HepG2 (cell line): Measurements from ENCODE around the gene GPT2. TPM values are rescaled to one million over a fixed set of nuclear protein-coding genes. Genes with fewer than 3 reads are reported as not detected.

Experiments
- AHDC1 ChIP-seq: sonication (generic); formaldehyde crosslinking; IDR thresholded peaks from 2 replicates; pipeline ENCODE4 v1.5.1; 2020; ENCODE audit warnings: mild to moderate bottlenecking, missing genetic modification reagents, borderline replicate concordance
- ARNTL ChIP-seq: sonication (generic); formaldehyde crosslinking; IDR thresholded peaks from 2 replicates; pipeline ENCODE4 v1.4.0; 2020; ENCODE audit warnings: mild to moderate bottlenecking, missing genetic modification reagents
- DRAP1 ChIP-seq: IDR thresholded peaks from 2 replicates; pipeline ENCODE4 v1.6.1; 2016; ENCODE audit warnings: missing genetic modification reagents, missing compliant biosample characterization
- KMT2A ChIP-seq: sonication (generic); formaldehyde crosslinking; IDR thresholded peaks from 2 replicates; pipeline ENCODE4 v1.4.0; 2020; ENCODE audit warnings: missing genetic modification reagents
- MNT ChIP-seq: fragments of 450-650 bp; IDR thresholded peaks from 2 replicates; pipeline ENCODE4 v1.6.1; 2016
- NCOA2 ChIP-seq: sonication (generic); formaldehyde crosslinking; IDR thresholded peaks from 2 replicates; pipeline ENCODE4 v1.8.0; 2022; ENCODE audit warnings: inconsistent platforms
- RBAK ChIP-seq: sonication (generic); formaldehyde crosslinking; IDR thresholded peaks from 2 replicates; pipeline ENCODE4 v1.5.1; 2020; ENCODE audit warnings: mild to moderate bottlenecking, missing genetic modification reagents
- SMAD1 ChIP-seq: sonication (generic); formaldehyde crosslinking; IDR thresholded peaks from 2 replicates; pipeline ENCODE4 v1.4.0; 2020; ENCODE audit warnings: missing genetic modification reagents, low read depth, mild to moderate bottlenecking, borderline replicate concordance
- SOX5 ChIP-seq: IDR thresholded peaks from 2 replicates; pipeline ENCODE4 v1.6.1; 2016; ENCODE audit warnings: borderline replicate concordance
- TEAD3 ChIP-seq: optimal IDR thresholded peaks from 2 replicates; pipeline ENCODE3; 2016; ENCODE audit warnings: borderline replicate concordance
- YY1 ChIP-seq: IDR thresholded peaks from 2 replicates; pipeline ENCODE4 v1.6.1; 2011; ENCODE audit warnings: low read length, low read depth, moderate library complexity, mild to moderate bottlenecking; ENCODE audit not compliant: insufficient read depth, insufficient replicate concordance
- ZHX2 ChIP-seq, 2 experiments: sonication (generic) in 1 of 2; formaldehyde crosslinking in 1 of 2; IDR thresholded peaks; 2 replicates each; pipeline versions ENCODE4 v1.6.1 to v1.9.0; 2014 to 2022; ENCODE audit warnings: antibody characterized with exemption in 1 of 2, borderline replicate concordance in 1 of 2, inconsistent platforms in 1 of 2, low read depth in 1 of 2, missing genetic modification reagents in 1 of 2
- ZMAT3 ChIP-seq: sonication (generic); formaldehyde crosslinking; conservative IDR thresholded peaks from 2 replicates; pipeline ENCODE4 v1.7.0; 2021; ENCODE audit warnings: missing genetic modification reagents
- ZNF567 ChIP-seq: sonication (generic); formaldehyde crosslinking; IDR thresholded peaks from 2 replicates; pipeline ENCODE4 v1.8.1; 2023; ENCODE audit warnings: mild to moderate bottlenecking, missing genetic modification reagents, borderline replicate concordance
- ZNF788 ChIP-seq: sonication (generic); formaldehyde crosslinking; IDR thresholded peaks from 2 replicates; pipeline ENCODE4 v1.5.0; 2020; ENCODE audit warnings: mild to moderate bottlenecking, missing genetic modification reagents, borderline replicate concordance
- ZNF792 ChIP-seq: IDR thresholded peaks from 2 replicates; pipeline ENCODE4 v1.6.1; 2016
- ZNF879 ChIP-seq: sonication (generic); formaldehyde crosslinking; IDR thresholded peaks from 2 replicates; pipeline ENCODE4 v1.8.1; 2023; ENCODE audit warnings: missing genetic modification reagents
- polyA plus RNA-seq, 8 experiments: library from polyadenylated mRNA; depleted of rRNA in 3 of 8; stranded (reverse) in 7 of 8; unstranded in 1 of 8; fragments of >200 nt; fragmentation: Illumina TruSeq in 4 of 8; extraction: Trizol in 4 of 8; gene quantifications; 2 replicates each; pipeline versions ENCODE4 v1.2.1 to v1.2.3, GENCODE V29; 2011 to 2016; ENCODE audit warnings: low read depth in 4 of 8, missing spikeins in 1 of 8, mixed read lengths in 1 of 8; ENCODE audit not compliant: insufficient read depth in 1 of 8
- total RNA-seq, 5 experiments: library from RNA; depleted of rRNA; stranded (reverse); fragments of >200 nt; fragmentation: Illumina TruSeq; extraction: Trizol; gene quantifications; 2 replicates each; pipeline ENCODE4 v1.2.3, GENCODE V29; 2016; ENCODE audit warnings: low read depth in 1 of 5

The GPT2 gene
- total and polyA plus RNA-seq, 2 of the 13 experiments (the other 11 are each of a cell fraction or from before 2014, with no cell fraction given): 138 to 267 TPM

GRCh38 chr16:46887524-46887854, 3.3 kb downstream of the GPT2 start (continued):
- no peak for TF ChIP-seq ZHX2 (IDR thresholded peaks at IDR 0.05; ENCODE audit: low read depth)
- no peak for TF ChIP-seq ZHX2 (CRISPR knock-in tag; IDR thresholded peaks at IDR 0.05; ENCODE audit: borderline replicate concordance)
- TF ChIP-seq MNT: peak; percentile 58; the same call in 1 of the 2 replicates
- peak; percentile 54; the same call in 1 of the 2 replicates for TF ChIP-seq ZNF788 (CRISPR knock-in tag)
- TF ChIP-seq NCOA2 (CRISPR knock-in tag): peak; percentile 36; the same call in 1 of the 2 replicates
- no peak for TF ChIP-seq ZNF879 (CRISPR knock-in tag)
- 0 out of 2 replicates have a peak, but pooled peaks have one; percentile 14 for TF ChIP-seq DRAP1 (CRISPR knock-in tag)
- no peak for TF ChIP-seq ZNF567 (CRISPR knock-in tag)
- TF ChIP-seq ZMAT3: no peak
- TF ChIP-seq SOX5 (CRISPR knock-in tag): peak; percentile 25; the same call in 1 of the 2 replicates
- TF ChIP-seq AHDC1 (CRISPR knock-in tag): 0 out of 2 replicates have a peak, but pooled peaks have one; percentile 4
- TF ChIP-seq ZNF792 (CRISPR knock-in tag): 0 out of 2 replicates have a peak, but pooled peaks have one; percentile 32
- peak; percentile 36 for TF ChIP-seq TEAD3
- no peak for TF ChIP-seq RBAK (CRISPR knock-in tag)
- TF ChIP-seq ARNTL (CRISPR knock-in tag): 0 out of 2 replicates have a peak, but pooled peaks have one; percentile 26
- TF ChIP-seq SMAD1 (CRISPR knock-in tag): no peak
- peak; percentile 16; the same call in 1 of the 2 replicates for TF ChIP-seq KMT2A
- TF ChIP-seq YY1: peak; percentile 12
